ENCODE measurements around the gene IRAK1.
"Not testable (repeated sequence)": the region's sequence is repeated elsewhere in the genome, so short reads cannot be mapped to it uniquely, and the experiment has no call there.

Gene IRAK1

GRCh38 chrX:153999359-154000037 is 20.2 kb downstream of the IRAK1 start:
- no peak for DNase-seq (ENCODE audit: low read depth in 2 of 2)

- DNase-seq (ENCODE audit: low read depth in 2 of 2), result no peak
Observed at GRCh38 chrX:153995504-153995903, 24.2 kb downstream of the IRAK1 start.

DNA sequence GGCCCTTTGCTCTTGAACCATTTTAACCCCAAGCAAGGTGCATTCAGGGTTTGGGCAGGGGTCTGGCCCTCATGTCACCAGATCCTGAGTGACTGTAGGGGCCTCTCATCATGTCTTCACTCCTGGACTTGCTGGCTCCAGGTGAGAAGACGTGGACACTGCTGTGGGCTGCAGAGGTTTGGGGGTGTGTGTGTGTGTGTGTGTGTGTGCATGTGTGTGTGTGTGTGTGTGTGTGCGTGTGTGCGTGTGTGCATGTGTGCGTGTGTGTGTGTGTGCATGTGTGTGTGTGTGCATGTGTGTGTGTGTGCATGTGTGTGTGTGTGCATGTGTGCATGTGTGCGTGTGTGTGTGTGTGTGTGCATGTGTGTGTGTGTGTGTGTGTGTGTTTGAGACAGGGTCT is 25.3 kb downstream of the IRAK1 start:
- not testable (repeated sequence) for DNase-seq (ENCODE audit: low read depth in 2 of 2)

DNA sequence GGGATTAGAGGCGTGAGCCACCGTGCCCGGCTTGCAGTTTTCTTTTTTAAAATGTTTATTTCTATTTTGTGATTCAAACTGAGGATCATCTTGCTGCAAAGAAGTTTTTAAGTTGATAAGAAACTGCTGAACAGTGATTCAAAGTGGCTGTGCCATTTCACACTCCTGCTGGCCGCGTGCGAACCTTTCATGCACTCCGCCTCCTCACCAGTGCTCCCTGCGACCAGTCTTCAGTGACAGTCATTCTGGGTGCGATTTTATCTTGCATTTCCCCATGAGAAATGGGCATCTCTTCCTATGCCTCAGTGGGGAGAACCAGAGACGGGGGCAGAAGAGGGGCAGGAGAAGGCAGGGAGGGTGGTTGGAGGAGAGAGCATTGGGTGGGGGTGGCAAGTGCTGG is 25.7 kb downstream of the IRAK1 start:
- DNase-seq (ENCODE audit: low read depth in 2 of 2), result no peak

GRCh38 chrX:153993079-153993478 is 26.6 kb downstream of the IRAK1 start:
- DNase-seq (ENCODE audit: low read depth in 2 of 2), result no peak

DNA sequence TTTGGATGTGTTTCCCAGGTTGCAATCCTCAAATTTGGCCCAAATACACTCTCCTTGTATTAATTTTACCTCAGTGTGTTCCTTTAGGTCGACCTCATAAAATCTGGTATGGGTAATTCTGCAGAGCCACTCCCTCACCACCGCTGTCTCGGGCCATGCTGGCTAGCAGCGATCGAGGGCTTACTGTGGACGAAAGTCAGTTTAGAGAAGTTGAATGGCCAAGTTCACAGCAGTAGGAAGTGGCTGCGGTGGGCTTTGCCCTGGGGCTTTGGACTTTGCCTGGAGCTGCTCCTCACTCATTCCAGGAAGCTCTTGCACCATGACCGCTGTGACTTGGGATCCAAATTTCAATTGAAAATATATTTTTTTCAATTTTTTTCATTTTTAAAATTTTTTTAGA is 27.5 kb downstream of the IRAK1 start:
- DNase-seq (ENCODE audit: low read depth in 2 of 2), result no peak

- no peak for DNase-seq (ENCODE audit: low read depth in 2 of 2)
Observed at GRCh38 chrX:153991013-153991580, 28.6 kb downstream of the IRAK1 start.

GRCh38 chrX:153989973-153990655 is 29.6 kb downstream of the IRAK1 start:
- DNase-seq (ENCODE audit: low read depth in 2 of 2), result no peak

GRCh38 chrX:153988493-153988892 is 31.2 kb downstream of the IRAK1 start:
- DNase-seq (ENCODE audit: low read depth in 2 of 2), result no peak

DNA sequence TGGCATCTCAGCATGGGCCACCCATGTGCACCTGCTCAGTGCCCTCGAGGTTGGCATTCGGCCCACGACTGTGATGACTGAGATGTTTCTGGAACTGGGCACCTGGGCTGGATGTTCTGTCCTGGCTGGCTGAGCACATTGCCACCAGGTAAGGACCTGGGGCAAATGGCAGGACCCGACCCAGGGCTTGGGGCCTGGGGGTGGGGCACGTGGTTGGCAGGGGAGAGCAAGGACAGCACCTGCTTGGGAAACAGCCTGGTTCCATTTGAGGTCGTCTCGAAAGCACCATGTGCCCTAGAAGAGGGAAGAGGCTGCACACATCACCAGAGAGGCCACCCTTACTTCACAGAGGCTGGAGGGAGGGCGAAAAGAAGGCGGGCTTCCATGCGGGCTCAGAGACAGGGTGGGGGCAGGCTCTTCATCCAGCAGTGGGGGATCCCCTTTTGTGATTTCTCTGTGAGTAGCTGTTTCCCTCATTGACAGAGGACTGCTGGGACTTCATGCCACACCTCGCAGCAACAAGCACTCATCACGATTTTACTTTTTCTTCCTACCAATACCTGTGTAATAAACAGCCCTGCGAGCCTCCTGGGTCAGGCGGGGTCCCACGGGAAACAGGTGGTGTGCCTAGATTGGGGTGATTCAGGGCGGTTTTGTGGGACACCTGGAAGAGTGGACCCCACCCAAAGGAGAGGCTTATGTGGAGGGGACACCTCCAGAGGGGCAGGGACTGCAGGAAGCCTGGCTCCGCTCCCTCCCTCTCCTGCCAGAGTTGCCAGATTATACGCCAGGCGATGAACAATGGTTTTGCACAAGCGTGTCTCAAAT is 35.1 kb downstream of the IRAK1 start:
- DNase-seq (ENCODE audit: low read depth in 2 of 2), result no peak

DNA sequence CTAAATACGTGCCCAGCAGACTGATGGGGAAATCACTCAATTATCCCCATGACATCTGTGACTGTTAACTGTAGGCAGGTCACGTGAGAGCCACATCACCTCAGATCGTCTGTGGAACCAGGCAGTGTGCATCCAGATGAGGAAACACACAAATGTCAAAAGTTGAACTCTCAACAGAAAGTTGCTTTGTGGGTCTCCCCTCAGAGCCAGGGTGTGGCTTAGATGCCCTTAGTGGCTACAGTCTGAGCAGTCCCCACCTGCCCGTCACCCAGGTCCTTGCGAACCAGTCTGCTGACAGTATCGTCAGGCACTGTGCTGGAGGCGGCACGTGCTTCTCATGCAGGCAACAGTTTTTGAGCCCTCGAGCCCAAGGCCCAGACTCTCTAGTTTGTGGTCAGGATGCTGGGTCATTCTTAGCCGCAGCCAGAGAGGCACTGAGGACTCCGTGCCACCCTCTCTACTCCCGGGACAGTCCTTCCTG is 36.3 kb downstream of the IRAK1 start:
- DNase-seq (ENCODE audit: low read depth in 2 of 2), result no peak

DNA sequence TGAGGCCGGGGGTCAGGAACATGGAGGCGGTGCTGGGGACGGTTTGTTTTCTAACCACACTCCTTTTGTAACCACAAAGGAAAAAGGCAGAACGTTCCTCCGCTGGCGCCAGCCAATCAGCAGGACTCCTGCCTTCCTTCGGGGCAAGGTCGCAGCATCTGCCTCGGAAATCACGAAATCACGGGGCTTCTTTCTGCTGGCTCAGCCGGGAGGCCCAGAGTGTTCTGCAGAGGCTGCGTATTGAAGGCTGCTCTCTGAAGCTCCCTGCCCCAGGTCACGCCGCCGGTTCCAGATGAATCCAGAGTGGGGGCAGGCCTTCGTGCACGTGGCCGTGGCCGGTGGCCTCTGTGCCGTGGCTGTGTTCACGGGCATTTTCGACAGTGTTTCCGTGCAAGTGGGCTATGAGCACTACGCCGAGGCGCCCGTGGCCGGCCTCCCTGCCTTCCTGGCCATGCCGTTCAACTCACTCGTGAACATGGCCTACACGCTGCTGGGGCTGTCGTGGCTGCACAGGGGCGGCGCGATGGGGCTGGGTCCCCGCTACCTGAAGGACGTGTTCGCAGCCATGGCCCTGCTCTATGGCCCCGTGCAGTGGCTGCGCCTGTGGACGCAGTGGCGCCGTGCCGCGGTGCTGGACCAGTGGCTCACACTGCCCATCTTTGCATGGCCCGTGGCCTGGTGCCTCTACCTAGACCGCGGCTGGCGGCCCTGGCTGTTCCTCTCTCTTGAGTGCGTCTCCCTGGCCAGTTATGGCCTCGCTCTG is 37.8 kb downstream of the IRAK1 start:
- peak; percentile 42 to 58 for DNase-seq (ENCODE audit: low read depth in 2 of 2)

GRCh38 chrX:153981231-153981630 is 38.5 kb downstream of the IRAK1 start:
- no peak for DNase-seq (ENCODE audit: low read depth in 2 of 2)

GRCh38 chrX:153980394-153980793 is 39.3 kb downstream of the IRAK1 start:
- DNase-seq (ENCODE audit: low read depth in 2 of 2), result not testable (repeated sequence)

DNA sequence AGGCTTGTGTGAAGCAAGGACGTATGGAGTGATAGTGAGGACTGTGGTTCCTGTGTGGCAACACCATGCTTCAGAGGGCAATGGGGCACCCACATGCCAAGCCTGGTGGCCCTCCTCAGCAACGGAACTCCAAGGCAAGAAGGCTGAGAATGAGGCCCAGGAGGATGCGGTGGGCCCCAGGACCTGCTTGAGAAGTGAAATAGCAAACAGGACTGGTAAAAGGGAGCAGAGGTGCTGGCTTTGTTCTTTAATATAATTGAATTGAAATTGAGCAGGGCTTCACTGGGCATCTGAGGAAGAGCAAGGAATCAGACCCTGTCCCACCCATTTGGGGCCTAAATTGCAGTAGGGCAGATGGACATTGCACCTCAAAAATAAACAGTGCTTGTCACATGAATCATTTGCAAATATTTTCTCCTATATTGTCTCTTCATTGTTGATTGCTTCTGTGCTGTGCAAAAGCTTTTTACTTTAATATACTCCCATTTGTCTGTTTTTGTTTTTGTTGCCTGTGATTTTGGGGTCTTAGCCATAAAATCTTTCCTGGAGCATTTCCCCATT is 44.9 kb downstream of the IRAK1 start:
- DNase-seq (ENCODE audit: low read depth in 2 of 2), result no peak

DNA sequence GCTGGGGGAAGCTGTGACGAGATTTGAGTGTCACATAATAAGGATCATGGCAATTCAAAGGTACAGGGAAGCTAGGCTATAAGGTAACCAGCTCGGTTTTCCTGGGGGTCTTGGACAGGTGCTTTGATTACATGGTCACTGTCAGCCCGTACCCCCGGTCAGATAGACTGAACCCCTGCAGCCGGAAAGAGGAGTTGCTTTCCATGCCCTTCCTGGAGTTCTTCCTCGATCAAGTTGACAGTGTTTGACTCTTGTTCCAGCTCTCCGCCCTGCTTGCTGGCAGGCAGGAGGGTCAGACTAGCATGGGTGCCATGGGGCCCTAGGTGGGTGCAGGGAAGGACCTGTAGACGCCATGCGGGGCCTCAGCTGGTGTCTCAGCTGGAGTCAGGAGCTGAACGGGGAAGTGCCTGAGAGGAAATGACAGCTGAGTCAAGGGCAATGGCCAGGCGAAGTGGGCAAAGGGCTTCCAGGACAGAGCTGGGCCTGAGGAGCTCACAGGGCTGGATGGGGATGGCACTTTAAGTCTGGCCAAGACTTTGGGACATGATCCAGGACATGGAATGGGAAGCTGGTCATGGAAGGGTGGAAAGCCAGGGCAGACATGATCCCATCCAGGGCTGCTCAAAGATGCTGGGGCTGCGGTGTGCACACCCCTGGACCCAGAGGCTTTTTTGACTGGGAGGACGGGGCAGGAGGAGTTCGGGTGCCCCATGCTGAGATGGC is 45.5 kb downstream of the IRAK1 start:
- DNase-seq (ENCODE audit: low read depth in 2 of 2), result no peak

DNA sequence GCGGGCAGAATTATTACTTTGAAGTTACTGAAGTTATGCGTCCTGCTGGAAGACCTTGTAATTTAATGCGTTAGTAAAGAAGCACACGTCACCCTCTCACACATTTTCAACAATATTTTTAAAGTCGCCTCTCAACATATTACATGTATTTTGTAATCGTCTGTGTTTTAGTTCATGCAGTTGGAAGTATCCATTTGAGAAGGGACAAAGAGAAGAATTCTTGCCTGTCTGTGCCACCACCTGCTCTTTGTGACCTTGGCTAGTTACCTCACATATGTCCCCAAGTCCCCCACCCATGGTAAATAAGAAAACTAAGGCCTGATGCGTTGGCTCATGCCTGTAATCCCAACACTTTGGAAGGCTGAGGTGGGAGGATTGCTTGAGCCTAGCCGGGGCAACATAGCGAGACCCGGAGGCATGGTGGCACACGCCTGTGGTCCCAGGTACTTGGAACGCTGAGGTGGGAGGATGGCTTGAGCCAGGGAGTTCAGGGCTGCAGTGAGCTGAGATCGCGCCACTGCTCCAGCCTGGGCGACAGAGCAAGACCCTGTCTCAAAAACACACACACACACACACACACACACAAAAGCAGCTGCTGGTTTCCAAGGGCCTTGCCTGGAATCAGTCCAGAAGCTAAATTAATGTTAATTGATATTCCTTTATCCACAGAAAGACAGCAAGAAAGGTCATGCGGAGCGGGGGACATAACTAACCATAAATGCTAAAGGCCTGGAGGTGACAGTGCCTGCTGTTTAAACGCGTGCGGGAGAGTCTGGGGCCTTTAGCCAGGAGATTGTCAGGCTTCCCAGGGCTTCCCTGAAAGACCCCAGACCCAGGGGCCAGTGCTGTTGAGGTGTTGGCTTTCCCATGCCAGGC is 46.3 kb downstream of the IRAK1 start:
- DNase-seq (ENCODE audit: low read depth in 2 of 2), result no peak

DNA sequence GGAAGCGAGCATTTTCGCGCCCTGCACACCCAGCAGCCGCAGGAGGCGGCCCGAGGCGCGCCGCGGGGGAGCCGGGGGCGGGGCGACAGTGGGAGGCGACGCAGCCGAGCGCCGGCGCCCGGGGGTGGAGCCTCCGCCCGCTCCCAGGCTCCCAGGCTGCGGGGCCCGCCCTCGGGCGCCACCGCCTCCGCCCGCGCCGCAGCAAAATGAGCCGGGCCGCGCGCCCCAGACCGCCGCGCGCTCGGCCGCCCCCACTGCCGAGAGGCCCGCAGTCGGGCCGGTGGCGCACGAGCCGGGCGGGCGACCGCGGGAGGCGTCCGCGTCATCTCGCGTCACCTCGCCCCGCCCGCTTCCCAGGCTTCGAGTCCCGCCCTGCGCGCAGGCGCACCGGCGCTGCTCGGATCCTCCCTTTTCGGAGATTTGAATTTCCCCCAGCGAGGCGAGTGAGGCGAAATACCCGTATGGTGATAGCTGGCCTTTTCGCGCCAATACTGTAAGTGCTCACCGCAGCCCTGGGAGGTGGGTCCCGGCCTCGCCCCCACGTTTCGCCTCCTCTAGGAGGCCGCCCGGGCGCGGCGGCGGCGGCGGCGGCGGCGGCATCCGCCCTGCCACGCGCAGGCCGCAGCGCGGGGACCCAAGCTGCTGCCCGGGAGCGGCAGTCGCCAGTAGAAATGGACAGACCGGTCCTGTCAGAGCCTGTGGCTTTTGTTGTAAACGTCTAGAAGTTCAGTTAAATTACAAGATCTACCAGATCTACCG is 47.2 kb downstream of the IRAK1 start, which contains the start of gene TMEM187:
Gene TMEM187, plus strand, starts transcription at position 387 of the 759 bp plus-strand sequence. CDS start 9,309 bp downstream, outside the sequence.
- DNase-seq (ENCODE audit: low read depth in 2 of 2), result peak; percentile 74 to 87
